GM23338 (cell line): ENCODE data around the gene HMG20B. TPM values are rescaled to one million over a fixed set of nuclear protein-coding genes. Genes with fewer than 3 reads are reported as not detected.

ENCODE experiments used
- ATAC-seq: fragments of 200-7000 bp; cut with Tn5 transposase; 3 replicates; pipeline ENCODE4 v1.9.1; 2020
- DNase-seq: peaks from one replicate; pipeline ENCODE4 v3.0.0-alpha.2; 2015; ENCODE audit warnings: low spot score
- H2AFZ ChIP-seq: fragments of 200-600 bp; sonication (generic); 2 replicates; pipeline ENCODE4 v1.8.0; 2016; ENCODE audit warnings: antibody characterized with exemption, mild to moderate bottlenecking, moderate library complexity
- H3F3A ChIP-seq: fragments of 200-600 bp; sonication (generic); replicated peaks from 2 replicates; pipeline ENCODE4 v1.8.0; 2017; ENCODE audit warnings: antibody characterized with exemption, mixed run types, low read depth
- H3K27ac ChIP-seq: fragments of 200-600 bp; sonication (generic); 2 replicates; pipeline ENCODE4 v1.6.1; 2016; ENCODE audit warnings: low read depth
- H3K27me3 ChIP-seq: fragments of 200-600 bp; sonication (generic); 2 replicates; pipeline ENCODE4 v1.8.0; 2016; ENCODE audit warnings: mild to moderate bottlenecking, mixed run types, moderate library complexity; ENCODE audit not compliant: insufficient read depth
- H3K36me3 ChIP-seq: fragments of 200-600 bp; sonication (generic); 2 replicates; pipeline ENCODE4 v1.8.0; 2016; ENCODE audit warnings: mild to moderate bottlenecking; ENCODE audit not compliant: insufficient read depth
- H3K4me1 ChIP-seq: fragments of 200-600 bp; sonication (generic); 2 replicates; pipeline ENCODE4 v1.8.0; 2016; ENCODE audit warnings: mild to moderate bottlenecking, moderate library complexity; ENCODE audit not compliant: insufficient read depth
- H3K4me2 ChIP-seq: fragments of 200-600 bp; sonication (generic); 2 replicates; pipeline ENCODE4 v1.7.1; 2017; ENCODE audit warnings: mixed run types
- H3K4me3 ChIP-seq: fragments of 200-600 bp; sonication (generic); 2 replicates; pipeline ENCODE4 v1.6.1; 2016; ENCODE audit warnings: mixed run types
- H3K79me2 ChIP-seq: fragments of 200-600 bp; sonication (generic); replicated peaks from 2 replicates; pipeline ENCODE4 v1.8.0; 2017; ENCODE audit warnings: mild to moderate bottlenecking; ENCODE audit not compliant: insufficient read depth
- H3K9me2 ChIP-seq: fragments of 200-600 bp; sonication (generic); 2 replicates; pipeline ENCODE4 v1.8.0; 2017; ENCODE audit not compliant: insufficient read depth
- H4K20me1 ChIP-seq: fragments of 200-600 bp; sonication (generic); replicated peaks from 2 replicates; pipeline ENCODE4 v1.8.0; 2017; ENCODE audit warnings: mild to moderate bottlenecking; ENCODE audit not compliant: insufficient read depth
- H3K27ac Mint-ChIP-seq: 2 replicates; pipeline ENCODE4 v1.8.0; 2020; ENCODE audit warnings: inconsistent platforms, mild to moderate bottlenecking, moderate library complexity, mixed read lengths
- H3K27me3 Mint-ChIP-seq: 3 replicates; pipeline ENCODE4 v1.8.0; 2022; ENCODE audit warnings: low read depth, mild to moderate bottlenecking, moderate library complexity, mixed read lengths, inconsistent platforms; ENCODE audit not compliant: insufficient read depth, poor library complexity
- H3K36me3 Mint-ChIP-seq: 3 replicates; pipeline ENCODE4 v1.8.0; 2021; ENCODE audit warnings: low read depth, mild to moderate bottlenecking, inconsistent platforms, moderate library complexity, mixed read lengths
- H3K4me1 Mint-ChIP-seq: 3 replicates; pipeline ENCODE4 v1.8.0; 2020; ENCODE audit warnings: mild to moderate bottlenecking, inconsistent platforms, mixed read lengths
- H3K4me3 Mint-ChIP-seq: 3 replicates; pipeline ENCODE4 v1.8.0; 2021; ENCODE audit warnings: moderate library complexity, mild to moderate bottlenecking, inconsistent platforms, mixed read lengths
- H3K9me3 Mint-ChIP-seq: 3 replicates; pipeline ENCODE4 v1.8.0; 2020; ENCODE audit warnings: moderate library complexity, mild to moderate bottlenecking, inconsistent platforms, mixed read lengths
- CREB1 ChIP-seq: fragments of 250-450 bp; sonication (Bioruptor Pico); IDR thresholded peaks from 2 replicates; pipeline ENCODE4 v1.5.0; 2020; ENCODE audit warnings: low read depth, mild to moderate bottlenecking, moderate library complexity
- CTCF ChIP-seq, 2 experiments: fragments of 200-600 bp in 1 of 2; sonication (generic) in 1 of 2; conservative IDR thresholded peaks; 2 replicates each; pipeline versions ENCODE4 v1.5.1 to v1.6.1; 2016 to 2017; ENCODE audit warnings: antibody characterized with exemption in 2 of 2, low read depth in 2 of 2, mild to moderate bottlenecking in 2 of 2, moderate library complexity in 1 of 2
- ETS1 ChIP-seq: IDR thresholded peaks from 2 replicates; pipeline ENCODE4 v1.6.1; 2016; ENCODE audit warnings: antibody characterized with exemption
- EZH2 ChIP-seq: fragments of 200-600 bp; sonication (generic); IDR thresholded peaks from one replicate; pipeline ENCODE4 v1.8.0; 2017; ENCODE audit warnings: antibody characterized with exemption, mild to moderate bottlenecking, low read depth; ENCODE audit not compliant: unreplicated experiment
- EZH2phosphoT487 ChIP-seq: fragments of 200-600 bp; sonication (generic); IDR thresholded peaks from one replicate; pipeline ENCODE4 v1.8.1; 2018; ENCODE audit warnings: antibody characterized with exemption; ENCODE audit not compliant: unreplicated experiment
- JUNB ChIP-seq: IDR thresholded peaks from one replicate; pipeline ENCODE4 v1.6.1; 2016; ENCODE audit warnings: antibody characterized with exemption; ENCODE audit not compliant: unreplicated experiment
- NANOG ChIP-seq: IDR thresholded peaks from 2 replicates; pipeline ENCODE4 v1.6.1; 2016; ENCODE audit warnings: antibody characterized with exemption, borderline replicate concordance
- POLR2AphosphoS5 ChIP-seq: IDR thresholded peaks from 2 replicates; pipeline ENCODE4 v1.6.1; 2016; ENCODE audit warnings: antibody characterized with exemption, low read depth
- REST ChIP-seq: IDR thresholded peaks from one replicate; pipeline ENCODE4 v1.6.1; 2018; ENCODE audit warnings: antibody characterized with exemption; ENCODE audit not compliant: unreplicated experiment
- STAT1 ChIP-seq: IDR thresholded peaks from one replicate; pipeline ENCODE4 v1.6.1; 2016; ENCODE audit warnings: antibody characterized with exemption; ENCODE audit not compliant: unreplicated experiment
- ZNF114 ChIP-seq: fragments of 250-450 bp; sonication (Bioruptor Pico); IDR thresholded peaks from 2 replicates; pipeline ENCODE4 v1.5.0; 2020; ENCODE audit warnings: mild to moderate bottlenecking, moderate library complexity
- ZNF331 ChIP-seq: fragments of 250-450 bp; sonication (Bioruptor Pico); IDR thresholded peaks from 2 replicates; pipeline ENCODE4 v1.5.0; 2020; ENCODE audit warnings: low read depth, mild to moderate bottlenecking, moderate library complexity
- polyA plus RNA-seq: library from polyadenylated mRNA; unstranded; fragments of >200 nt; fragmentation: Nextera tagmentation; extraction: Ambion mirVana; gene quantifications from 2 replicates; pipeline ENCODE4 v1.2.1, GENCODE V29; 2016
- total RNA-seq: library from RNA; depleted of rRNA; stranded (reverse); fragments of >200 nt; shearing (Covaris generic); gene quantifications from 2 replicates; pipeline ENCODE4 v1.2.3, GENCODE V29; 2014
- TF ChIP-seq, protein P1 (sequence below): fragments of 250-450 bp; sonication (Bioruptor Pico); IDR thresholded peaks from 2 replicates; pipeline ENCODE4 v1.5.0; 2020; ENCODE audit warnings: mild to moderate bottlenecking, moderate library complexity

The HMG20B gene
- total and polyA plus RNA-seq, 2 experiments from 2014 or later = 74.1 to 130 TPM

- H3K27ac Mint-ChIP-seq = no peak overlapping the region
- peaks cover 13% of the 10 kb centered on the region for H3K27me3 Mint-ChIP-seq
- no peaks in the 10 kb centered on the region for H3K36me3 ChIP-seq
- H3K4me3 Mint-ChIP-seq = no peak overlapping the region
- ATAC-seq (no peak), DNase-seq (no peak)
- no peak overlapping the region for H3K4me3 ChIP-seq
- H4K20me1 ChIP-seq = peaks cover 21% of the 10 kb centered on the region
- peaks cover 13% of the 10 kb centered on the region for H3K4me1 Mint-ChIP-seq
- no peak overlapping the region for H3K27ac ChIP-seq
- no peak overlapping the region for H2AFZ ChIP-seq
- H3K36me3 Mint-ChIP-seq = peaks cover 16% of the 10 kb centered on the region
- peaks cover 23% of the 10 kb centered on the region for H3K79me2 ChIP-seq
- peaks cover 9% of the 10 kb centered on the region; the same call in 1 of the 2 replicates for H3K4me1 ChIP-seq
- no peaks in the 10 kb centered on the region for H3K9me2 ChIP-seq
- no peaks in the 10 kb centered on the region for H3K9me3 Mint-ChIP-seq
- 0 out of 2 replicates have a peak, but pooled peaks cover 4% of the 10 kb centered on the region for H3F3A ChIP-seq
- TF ChIP-seq ZNF114 (CRISPR knock-in tag) (no peak), POLR2AphosphoS5 (no peak), REST (no peak), CTCF (conservative IDR thresholded peaks at IDR 0.05; ENCODE audit: low read depth in 2 of 2) (no peak), EZH2 (no peak), CREB1 (CRISPR knock-in tag) (no peak), EZH2phosphoT487 (no peak), NANOG (no peak), ZNF331 (CRISPR knock-in tag) (no peak), ETS1 (no peak), JUNB (no peak), STAT1 (no peak)
- TF ChIP-seq, protein P1, sequence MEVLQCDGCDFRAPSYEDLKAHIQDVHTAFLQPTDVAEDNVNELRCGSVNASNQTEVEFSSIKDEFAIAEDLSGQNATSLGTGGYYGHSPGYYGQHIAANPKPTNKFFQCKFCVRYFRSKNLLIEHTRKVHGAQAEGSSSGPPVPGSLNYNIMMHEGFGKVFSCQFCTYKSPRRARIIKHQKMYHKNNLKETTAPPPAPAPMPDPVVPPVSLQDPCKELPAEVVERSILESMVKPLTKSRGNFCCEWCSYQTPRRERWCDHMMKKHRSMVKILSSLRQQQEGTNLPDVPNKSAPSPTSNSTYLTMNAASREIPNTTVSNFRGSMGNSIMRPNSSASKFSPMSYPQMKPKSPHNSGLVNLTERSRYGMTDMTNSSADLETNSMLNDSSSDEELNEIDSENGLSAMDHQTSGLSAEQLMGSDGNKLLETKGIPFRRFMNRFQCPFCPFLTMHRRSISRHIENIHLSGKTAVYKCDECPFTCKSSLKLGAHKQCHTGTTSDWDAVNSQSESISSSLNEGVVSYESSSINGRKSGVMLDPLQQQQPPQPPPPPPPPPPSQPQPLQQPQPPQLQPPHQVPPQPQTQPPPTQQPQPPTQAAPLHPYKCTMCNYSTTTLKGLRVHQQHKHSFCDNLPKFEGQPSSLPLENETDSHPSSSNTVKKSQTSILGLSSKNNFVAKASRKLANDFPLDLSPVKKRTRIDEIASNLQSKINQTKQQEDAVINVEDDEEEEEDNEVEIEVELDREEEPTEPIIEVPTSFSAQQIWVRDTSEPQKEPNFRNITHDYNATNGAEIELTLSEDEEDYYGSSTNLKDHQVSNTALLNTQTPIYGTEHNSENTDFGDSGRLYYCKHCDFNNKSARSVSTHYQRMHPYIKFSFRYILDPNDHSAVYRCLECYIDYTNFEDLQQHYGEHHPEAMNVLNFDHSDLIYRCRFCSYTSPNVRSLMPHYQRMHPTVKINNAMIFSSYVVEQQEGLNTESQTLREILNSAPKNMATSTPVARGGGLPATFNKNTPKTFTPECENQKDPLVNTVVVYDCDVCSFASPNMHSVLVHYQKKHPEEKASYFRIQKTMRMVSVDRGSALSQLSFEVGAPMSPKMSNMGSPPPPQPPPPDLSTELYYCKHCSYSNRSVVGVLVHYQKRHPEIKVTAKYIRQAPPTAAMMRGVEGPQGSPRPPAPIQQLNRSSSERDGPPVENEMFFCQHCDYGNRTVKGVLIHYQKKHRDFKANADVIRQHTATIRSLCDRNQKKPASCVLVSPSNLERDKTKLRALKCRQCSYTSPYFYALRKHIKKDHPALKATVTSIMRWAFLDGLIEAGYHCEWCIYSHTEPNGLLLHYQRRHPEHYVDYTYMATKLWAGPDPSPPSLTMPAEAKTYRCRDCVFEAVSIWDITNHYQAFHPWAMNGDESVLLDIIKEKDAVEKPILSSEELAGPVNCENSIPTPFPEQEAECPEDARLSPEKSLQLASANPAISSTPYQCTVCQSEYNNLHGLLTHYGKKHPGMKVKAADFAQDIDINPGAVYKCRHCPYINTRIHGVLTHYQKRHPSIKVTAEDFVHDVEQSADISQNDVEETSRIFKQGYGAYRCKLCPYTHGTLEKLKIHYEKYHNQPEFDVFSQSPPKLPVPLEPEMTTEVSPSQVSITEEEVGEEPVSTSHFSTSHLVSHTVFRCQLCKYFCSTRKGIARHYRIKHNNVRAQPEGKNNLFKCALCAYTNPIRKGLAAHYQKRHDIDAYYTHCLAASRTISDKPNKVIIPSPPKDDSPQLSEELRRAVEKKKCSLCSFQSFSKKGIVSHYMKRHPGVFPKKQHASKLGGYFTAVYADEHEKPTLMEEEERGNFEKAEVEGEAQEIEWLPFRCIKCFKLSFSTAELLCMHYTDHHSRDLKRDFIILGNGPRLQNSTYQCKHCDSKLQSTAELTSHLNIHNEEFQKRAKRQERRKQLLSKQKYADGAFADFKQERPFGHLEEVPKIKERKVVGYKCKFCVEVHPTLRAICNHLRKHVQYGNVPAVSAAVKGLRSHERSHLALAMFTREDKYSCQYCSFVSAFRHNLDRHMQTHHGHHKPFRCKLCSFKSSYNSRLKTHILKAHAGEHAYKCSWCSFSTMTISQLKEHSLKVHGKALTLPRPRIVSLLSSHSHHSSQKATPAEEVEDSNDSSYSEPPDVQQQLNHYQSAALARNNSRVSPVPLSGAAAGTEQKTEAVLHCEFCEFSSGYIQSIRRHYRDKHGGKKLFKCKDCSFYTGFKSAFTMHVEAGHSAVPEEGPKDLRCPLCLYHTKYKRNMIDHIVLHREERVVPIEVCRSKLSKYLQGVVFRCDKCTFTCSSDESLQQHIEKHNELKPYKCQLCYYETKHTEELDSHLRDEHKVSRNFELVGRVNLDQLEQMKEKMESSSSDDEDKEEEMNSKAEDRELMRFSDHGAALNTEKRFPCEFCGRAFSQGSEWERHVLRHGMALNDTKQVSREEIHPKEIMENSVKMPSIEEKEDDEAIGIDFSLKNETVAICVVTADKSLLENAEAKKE (CRISPR knock-in tag) = no peak
- no peak overlapping the region for H3K4me2 ChIP-seq
- no peaks in the 10 kb centered on the region for H3K27me3 ChIP-seq
Measured at GRCh38 chr19:3621689-3622088, 48.9 kb downstream of the HMG20B start.
